Caco-2 (cell line): Measurements from ENCODE around the gene MINDY4B. TPM values are rescaled to one million over a fixed set of nuclear protein-coding genes. Genes with fewer than 3 reads are reported as not detected.
A peak's percentile ranks its signal among the peaks of the same experiment; 100 is the strongest.

Source experiments
- BruUV-seq: library from RNA; stranded (reverse); fragments of 400-500 nt; replicated peaks from 2 replicates; lab custom pipeline; 2021; lab: Mats Ljungman, UMichigan
- CTCF ChIA-PET: fragments of 300-600 bp; sonication (Branson Sonifier 250); formaldehyde crosslinking; loops from one replicate; lab custom pipeline; 2022; ENCODE audit warnings: antibody characterized with exemption; lab: Charles Lee
- POLR2A ChIA-PET: fragments of 300-600 bp; sonication (Branson Sonifier 250); formaldehyde crosslinking; loops from one replicate; lab custom pipeline; 2022; ENCODE audit warnings: antibody characterized with exemption; lab: Charles Lee
- DNase-seq, 2 experiments: peaks; one replicate each; pipeline versions ENCODE4 v3.0.0 to v3.0.0-alpha.2; 2020 to 2022
- H3K27me3 ChIP-seq: replicated peaks from 2 replicates; pipeline ENCODE4 v1.6.0; 2011; ENCODE audit warnings: low read length; ENCODE audit not compliant: control insufficient read depth, insufficient read depth
- H3K36me3 ChIP-seq: 2 replicates; pipeline ENCODE4 v1.5.1; 2011; ENCODE audit warnings: low read length; ENCODE audit not compliant: control insufficient read depth, insufficient read depth
- H3K4me1 ChIP-seq: fragments of 250-450 bp; sonication (Bioruptor Pico); 2 replicates; pipeline ENCODE4 v1.5.1; 2020; ENCODE audit warnings: mild to moderate bottlenecking
- H3K4me3 ChIP-seq: 2 replicates; pipeline ENCODE4 v1.5.1; 2011; ENCODE audit warnings: low read depth, mild to moderate bottlenecking, control low read depth, low read length
- H3K9me3 ChIP-seq: fragments of 250-450 bp; sonication (Bioruptor Pico); 2 replicates; pipeline ENCODE4 v1.5.1; 2020; ENCODE audit warnings: mild to moderate bottlenecking, moderate library complexity
- H3K27ac Mint-ChIP-seq: one replicate; pipeline ENCODE4 v1.8.0; 2022; ENCODE audit warnings: mixed read lengths; ENCODE audit not compliant: unreplicated experiment
- H3K27me3 Mint-ChIP-seq: one replicate; pipeline ENCODE4 v1.8.0; 2022; ENCODE audit warnings: mixed read lengths; ENCODE audit not compliant: insufficient read depth, unreplicated experiment
- H3K36me3 Mint-ChIP-seq: one replicate; pipeline ENCODE4 v1.8.0; 2022; ENCODE audit warnings: mild to moderate bottlenecking, mixed read lengths; ENCODE audit not compliant: insufficient read depth, unreplicated experiment
- H3K4me1 Mint-ChIP-seq: one replicate; pipeline ENCODE4 v1.8.0; 2022; ENCODE audit warnings: low read depth, mixed read lengths; ENCODE audit not compliant: unreplicated experiment
- H3K4me3 Mint-ChIP-seq: one replicate; pipeline ENCODE4 v1.8.0; 2022; ENCODE audit warnings: mild to moderate bottlenecking, moderate library complexity, mixed read lengths; ENCODE audit not compliant: unreplicated experiment
- H3K9me3 Mint-ChIP-seq: one replicate; pipeline ENCODE4 v1.8.0; 2022; ENCODE audit warnings: mixed read lengths; ENCODE audit not compliant: unreplicated experiment
- intact Hi-C: fragments of 100-400 bp; cut with micrococcal nuclease; formaldehyde crosslinking; loops from one replicate; pipeline ENCODE4 v1.10.0; 2022; ENCODE audit not compliant: unreplicated experiment
- total RNA-seq: library from RNA; stranded (reverse); gene quantifications from 2 replicates; pipeline ENCODE4 v1.2.3, GENCODE V29; 2022
- TF ChIP-seq, protein P1 (sequence below), 2 experiments: fragments of 200-600 bp in 1 of 2; IDR thresholded peaks; 1 replicate in 1 of 2; 2 replicates in 1 of 2; pipeline versions ENCODE4 v1.5.1 to v1.8.0; 2011 to 2022; ENCODE audit warnings: antibody characterized with exemption in 1 of 2, control low read depth in 1 of 2, inconsistent platforms in 1 of 2, low read depth in 1 of 2, low read length in 1 of 2, mild to moderate bottlenecking in 1 of 2, moderate library complexity in 1 of 2; ENCODE audit not compliant: insufficient read depth in 1 of 2, severe bottlenecking in 1 of 2, unreplicated experiment in 1 of 2

MINDY4B gene
- total RNA-seq, 1 experiment from 2014 or later = not detected

DNA sequence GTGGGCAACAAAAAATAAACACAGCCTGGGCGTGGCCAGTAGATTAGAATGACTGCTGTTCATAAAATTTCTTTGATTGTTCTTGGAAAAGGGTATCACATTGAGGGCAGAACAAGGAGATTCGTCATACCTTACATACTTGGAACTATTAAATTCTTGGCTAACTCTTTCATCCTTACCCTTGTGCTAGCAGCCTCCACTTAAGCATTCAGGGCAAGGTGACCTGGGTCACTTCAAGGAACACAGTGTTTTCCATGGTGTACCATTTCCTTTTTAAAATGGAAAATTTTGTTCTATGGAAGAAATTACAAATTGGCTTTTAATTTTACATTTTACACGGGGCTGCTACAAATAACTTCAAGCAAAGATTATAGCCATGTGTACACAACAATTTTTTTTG is 60.8 kb downstream of the MINDY4B start:
- no peaks in the 10 kb centered on the region for H3K36me3 ChIP-seq
- no peaks in the 10 kb centered on the region for H3K9me3 ChIP-seq
- TF ChIP-seq, protein P1, sequence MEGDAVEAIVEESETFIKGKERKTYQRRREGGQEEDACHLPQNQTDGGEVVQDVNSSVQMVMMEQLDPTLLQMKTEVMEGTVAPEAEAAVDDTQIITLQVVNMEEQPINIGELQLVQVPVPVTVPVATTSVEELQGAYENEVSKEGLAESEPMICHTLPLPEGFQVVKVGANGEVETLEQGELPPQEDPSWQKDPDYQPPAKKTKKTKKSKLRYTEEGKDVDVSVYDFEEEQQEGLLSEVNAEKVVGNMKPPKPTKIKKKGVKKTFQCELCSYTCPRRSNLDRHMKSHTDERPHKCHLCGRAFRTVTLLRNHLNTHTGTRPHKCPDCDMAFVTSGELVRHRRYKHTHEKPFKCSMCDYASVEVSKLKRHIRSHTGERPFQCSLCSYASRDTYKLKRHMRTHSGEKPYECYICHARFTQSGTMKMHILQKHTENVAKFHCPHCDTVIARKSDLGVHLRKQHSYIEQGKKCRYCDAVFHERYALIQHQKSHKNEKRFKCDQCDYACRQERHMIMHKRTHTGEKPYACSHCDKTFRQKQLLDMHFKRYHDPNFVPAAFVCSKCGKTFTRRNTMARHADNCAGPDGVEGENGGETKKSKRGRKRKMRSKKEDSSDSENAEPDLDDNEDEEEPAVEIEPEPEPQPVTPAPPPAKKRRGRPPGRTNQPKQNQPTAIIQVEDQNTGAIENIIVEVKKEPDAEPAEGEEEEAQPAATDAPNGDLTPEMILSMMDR (IDR thresholded peaks at IDR 0.05; ENCODE audit: insufficient read depth in 1 of 2, low read depth in 1 of 2, low read length in 1 of 2, severe bottlenecking in 1 of 2, unreplicated experiment in 1 of 2) = no peak
- Mint-ChIP-seq H3K4me1 (peaks cover 9% of the 10 kb centered on the region), H3K4me3 (no peak overlapping the region), H3K9me3 (no peaks in the 10 kb centered on the region), H3K27me3 (peaks cover 9% of the 10 kb centered on the region), H3K36me3 (no peaks in the 10 kb centered on the region), H3K27ac (no peak overlapping the region)
- no TSS peak for BruUV-seq
- intact Hi-C loops = no loop called here
- ChIA-PET CTCF (no interaction called here), POLR2A (no interaction called here)
- no peaks in the 10 kb centered on the region for H3K27me3 ChIP-seq
- H3K4me3 ChIP-seq = no peak overlapping the region
- H3K4me1 ChIP-seq = peaks cover 16% of the 10 kb centered on the region
- DNase-seq = no peak

DNA sequence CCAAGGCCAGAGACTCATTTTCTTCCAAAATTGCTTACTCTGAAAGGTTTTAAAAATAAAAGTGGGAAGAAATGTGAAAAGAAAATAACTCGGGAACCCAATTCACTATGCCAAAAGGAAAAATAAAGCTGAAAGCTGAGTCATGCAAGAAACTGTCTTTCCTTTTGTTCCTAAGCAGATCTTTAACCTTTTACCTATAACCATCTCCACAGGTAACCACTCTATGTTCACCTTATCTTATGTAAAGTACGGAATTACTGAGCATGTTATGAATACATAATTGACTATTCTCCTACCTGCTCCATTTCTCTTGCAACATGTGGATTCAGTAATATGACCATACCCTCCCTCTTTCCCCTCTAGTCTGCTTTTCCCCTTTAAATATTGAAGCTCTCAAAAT is 62.0 kb downstream of the MINDY4B start:
- no peaks in the 10 kb centered on the region for H3K27me3 ChIP-seq
- POLR2A ChIA-PET = no interaction called here
- intact Hi-C loops = no loop called here
- no peak for DNase-seq
- CTCF ChIA-PET = no interaction called here
- H3K4me3 ChIP-seq = no peak overlapping the region
- H3K9me3 ChIP-seq = no peaks in the 10 kb centered on the region
- peaks cover 16% of the 10 kb centered on the region for H3K4me1 ChIP-seq
- no peaks in the 10 kb centered on the region for H3K9me3 Mint-ChIP-seq
- H3K4me1 Mint-ChIP-seq = peaks cover 9% of the 10 kb centered on the region
- TF ChIP-seq, protein P1 (IDR thresholded peaks at IDR 0.05; ENCODE audit: insufficient read depth in 1 of 2, low read depth in 1 of 2, low read length in 1 of 2, severe bottlenecking in 1 of 2, unreplicated experiment in 1 of 2) = no peak
- H3K36me3 ChIP-seq = no peaks in the 10 kb centered on the region
- no TSS peak for BruUV-seq
- no peak overlapping the region for H3K27ac Mint-ChIP-seq
- H3K36me3 Mint-ChIP-seq = no peaks in the 10 kb centered on the region
- no peak overlapping the region for H3K4me3 Mint-ChIP-seq
- peaks cover 9% of the 10 kb centered on the region for H3K27me3 Mint-ChIP-seq

DNA sequence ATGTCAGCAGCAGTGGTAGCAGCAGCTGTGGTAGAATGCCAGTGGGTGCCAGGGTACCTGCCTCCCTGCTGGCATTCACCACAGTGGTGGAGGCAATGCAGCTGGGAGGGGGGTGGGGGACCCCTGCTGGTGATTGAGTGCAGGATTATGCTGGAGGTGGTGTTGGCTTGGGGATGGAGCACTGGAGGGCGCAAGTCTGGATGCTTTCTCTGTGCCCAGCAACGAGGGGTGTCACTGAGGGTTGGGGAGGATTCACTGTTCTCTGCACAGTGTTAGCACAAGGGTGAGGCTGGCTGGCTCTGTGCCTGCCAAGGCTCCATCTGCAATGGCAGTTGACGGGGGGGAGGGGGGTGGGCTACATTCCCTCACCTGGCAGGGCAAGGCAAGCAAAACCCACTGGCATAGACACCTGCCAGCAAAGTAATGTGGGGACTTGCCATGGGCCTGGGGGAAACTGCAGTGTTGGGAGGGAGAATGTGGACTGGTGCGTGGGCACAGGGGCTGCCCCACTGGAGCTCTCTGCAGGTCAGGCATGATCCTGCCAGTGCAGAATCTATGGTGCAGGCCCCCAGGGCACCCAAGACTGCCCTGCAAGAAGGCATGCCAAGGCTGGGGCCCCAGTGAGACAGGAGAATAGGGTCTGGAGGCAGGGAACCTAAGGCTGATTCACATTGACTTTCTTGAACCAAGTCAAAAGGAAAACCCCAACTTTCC is 64.3 kb downstream of the MINDY4B start:
- H3K4me1 Mint-ChIP-seq = peaks cover 9% of the 10 kb centered on the region
- no TSS peak for BruUV-seq
- peaks cover 16% of the 10 kb centered on the region for H3K4me1 ChIP-seq
- CTCF ChIA-PET = no interaction called here
- H3K4me3 Mint-ChIP-seq = no peak overlapping the region
- no peaks in the 10 kb centered on the region for H3K27me3 ChIP-seq
- no peaks in the 10 kb centered on the region for H3K9me3 Mint-ChIP-seq
- no peak overlapping the region for H3K27ac Mint-ChIP-seq
- TF ChIP-seq, protein P1 (IDR thresholded peaks at IDR 0.05; ENCODE audit: insufficient read depth in 1 of 2, low read depth in 1 of 2, low read length in 1 of 2, severe bottlenecking in 1 of 2, unreplicated experiment in 1 of 2) = peak in 1 of 2 experiments; percentile 23
- H3K4me3 ChIP-seq = no peak overlapping the region
- intact Hi-C loops = no loop called here
- no peaks in the 10 kb centered on the region for H3K36me3 Mint-ChIP-seq
- no peaks in the 10 kb centered on the region for H3K9me3 ChIP-seq
- H3K27me3 Mint-ChIP-seq = peaks cover 17% of the 10 kb centered on the region
- no peak for DNase-seq
- H3K36me3 ChIP-seq = no peaks in the 10 kb centered on the region
- POLR2A ChIA-PET = interaction anchor here (0.6 kb wide), 1 partner anchor 43 kb away, joined by 5 read pairs; no protein-coding TSS in a partner anchor
